Measurements from ENCODE around the gene BTG1.

BTG1 gene

GRCh38 chr12:92178340-92178739, 32.7 kb upstream of the BTG1 start:
- H3K9me3 ChIP-seq (replicated peaks; ENCODE audit: insufficient read depth, low read length): no peaks in the 10 kb centered on the region
- no peaks in the 10 kb centered on the region for H3F3A ChIP-seq (ENCODE audit: insufficient read depth, low read length)
- no peaks in the 10 kb centered on the region for H3K36me3 ChIP-seq (replicated peaks; ENCODE audit: insufficient read depth, low read length)
- TF ChIP-seq EZH2 (optimal IDR thresholded peaks at IDR 0.05; ENCODE audit: low read depth, low read length) (no peak), CTCF (IDR thresholded peaks at IDR 0.05; ENCODE audit: low read length) (no peak), EZH2phosphoT487 (IDR thresholded peaks at IDR 0.05; ENCODE audit: low read length) (no peak)
- H4K20me1 ChIP-seq (ENCODE audit: insufficient read depth, low read length): no peaks in the 10 kb centered on the region
- H3K79me2 ChIP-seq (ENCODE audit: low read length): no peaks in the 10 kb centered on the region
- no peaks in the 10 kb centered on the region for H3K27me3 ChIP-seq (replicated peaks; ENCODE audit: insufficient read depth, low read length)
- no peaks in the 10 kb centered on the region for H3K9me2 ChIP-seq (replicated peaks; ENCODE audit: insufficient read depth, low read length)
- H2AFZ ChIP-seq (ENCODE audit: low read length): no peak overlapping the region
- no peak overlapping the region for H3K9ac ChIP-seq (ENCODE audit: low read length)
- no peaks in the 10 kb centered on the region for H3K4me1 ChIP-seq (ENCODE audit: low read length)
- H3K4me2 ChIP-seq (ENCODE audit: low read depth, low read length): no peak overlapping the region
- H3K4me3 ChIP-seq (ENCODE audit: low read length): no peak overlapping the region
- no peak for DNase-seq
- no peak overlapping the region for H3K27ac ChIP-seq (ENCODE audit: low read length)

GRCh38 chr12:92176646-92177045, 31.0 kb upstream of the BTG1 start:
- H3K27ac ChIP-seq (ENCODE audit: low read length): no peak overlapping the region
- H3K4me3 ChIP-seq (ENCODE audit: low read length): no peak overlapping the region
- H3K9me2 ChIP-seq (replicated peaks; ENCODE audit: insufficient read depth, low read length): no peaks in the 10 kb centered on the region
- H2AFZ ChIP-seq (ENCODE audit: low read length): no peak overlapping the region
- H3K36me3 ChIP-seq (replicated peaks; ENCODE audit: insufficient read depth, low read length): no peaks in the 10 kb centered on the region
- H4K20me1 ChIP-seq (ENCODE audit: insufficient read depth, low read length): no peaks in the 10 kb centered on the region
- H3K27me3 ChIP-seq (replicated peaks; ENCODE audit: insufficient read depth, low read length): no peaks in the 10 kb centered on the region
- peaks cover 4% of the 10 kb centered on the region for H3F3A ChIP-seq (ENCODE audit: insufficient read depth, low read length)
- no peaks in the 10 kb centered on the region for H3K9me3 ChIP-seq (replicated peaks; ENCODE audit: insufficient read depth, low read length)
- H3K4me1 ChIP-seq (ENCODE audit: low read length): peaks cover 6% of the 10 kb centered on the region; the same call in 1 of the 2 replicates
- TF ChIP-seq EZH2 (optimal IDR thresholded peaks at IDR 0.05; ENCODE audit: low read depth, low read length): no peak
- TF ChIP-seq EZH2phosphoT487 (IDR thresholded peaks at IDR 0.05; ENCODE audit: low read length): no peak
- no peak for TF ChIP-seq CTCF (IDR thresholded peaks at IDR 0.05; ENCODE audit: low read length)
- no peaks in the 10 kb centered on the region for H3K79me2 ChIP-seq (ENCODE audit: low read length)
- H3K4me2 ChIP-seq (ENCODE audit: low read depth, low read length): no peak overlapping the region
- H3K9ac ChIP-seq (ENCODE audit: low read length): no peak overlapping the region
- DNase-seq: no peak

GRCh38 chr12:92175961-92176360, 30.3 kb upstream of the BTG1 start:
- no peak overlapping the region for H3K4me2 ChIP-seq (ENCODE audit: low read depth, low read length)

More at GRCh38 chr12:92175961-92176360, 30.3 kb upstream of the BTG1 start:
- Histone ChIP-seq H3K9ac (ENCODE audit: low read length) (no peak overlapping the region), H3K9me3 (replicated peaks; ENCODE audit: insufficient read depth, low read length) (no peaks in the 10 kb centered on the region), H2AFZ (ENCODE audit: low read length) (no peak overlapping the region), H3K4me3 (ENCODE audit: low read length) (no peak overlapping the region), H3K9me2 (replicated peaks; ENCODE audit: insufficient read depth, low read length) (no peaks in the 10 kb centered on the region), H3K27ac (ENCODE audit: low read length) (no peak overlapping the region), H3K36me3 (replicated peaks; ENCODE audit: insufficient read depth, low read length) (no peaks in the 10 kb centered on the region), H3F3A (ENCODE audit: insufficient read depth, low read length) (peaks cover 4% of the 10 kb centered on the region), H3K79me2 (ENCODE audit: low read length) (no peaks in the 10 kb centered on the region), H3K27me3 (replicated peaks; ENCODE audit: insufficient read depth, low read length) (no peaks in the 10 kb centered on the region), H4K20me1 (ENCODE audit: insufficient read depth, low read length) (no peaks in the 10 kb centered on the region), H3K4me1 (ENCODE audit: low read length) (peaks cover 11% of the 10 kb centered on the region; the same call in 1 of the 2 replicates)
- no peak for DNase-seq
- no peak for TF ChIP-seq EZH2phosphoT487 (IDR thresholded peaks at IDR 0.05; ENCODE audit: low read length)
- no peak for TF ChIP-seq EZH2 (optimal IDR thresholded peaks at IDR 0.05; ENCODE audit: low read depth, low read length)
- no peak for TF ChIP-seq CTCF (IDR thresholded peaks at IDR 0.05; ENCODE audit: low read length)
